Germinal center (tissue), 1 donor: ENCODE data around the gene CCDC88B.

Source experiments
- DNase-seq: peaks from one replicate; pipeline ENCODE4 v3.0.0; 2012; ENCODE audit warnings: mixed read lengths, low spot score

The CCDC88B gene

GRCh38 chr11:64362339-64362738, 22.3 kb downstream of the CCDC88B start:
- no peak for DNase-seq

GRCh38 chr11:64364435-64364834, 24.4 kb downstream of the CCDC88B start:
- DNase-seq: no peak

GRCh38 chr11:64364911-64365310, 24.9 kb downstream of the CCDC88B start:
- DNase-seq: no peak

- no peak for DNase-seq
Measured at GRCh38 chr11:64366751-64367150, 26.7 kb downstream of the CCDC88B start.

- DNase-seq: no peak
Measured at GRCh38 chr11:64367931-64368672, 28.1 kb downstream of the CCDC88B start.

- DNase-seq: no peak
Measured at GRCh38 chr11:64368673-64369074, 28.7 kb downstream of the CCDC88B start.

GRCh38 chr11:64369440-64370421, 29.7 kb downstream of the CCDC88B start:
- DNase-seq: no peak

- DNase-seq: no peak
Measured at GRCh38 chr11:64371201-64371600, 31.2 kb downstream of the CCDC88B start.

- no peak for DNase-seq
Measured at GRCh38 chr11:64372021-64372420, 32.0 kb downstream of the CCDC88B start.

- no peak for DNase-seq
Measured at GRCh38 chr11:64372802-64373597, 33.0 kb downstream of the CCDC88B start.

GRCh38 chr11:64373598-64373974, 33.6 kb downstream of the CCDC88B start:
- no peak for DNase-seq

- no peak for DNase-seq
Measured at GRCh38 chr11:64376071-64376470, 36.1 kb downstream of the CCDC88B start.

- no peak for DNase-seq
Measured at GRCh38 chr11:64378335-64378880, 38.4 kb downstream of the CCDC88B start.

GRCh38 chr11:64379160-64379559, 39.2 kb downstream of the CCDC88B start:
- no peak for DNase-seq

GRCh38 chr11:64379817-64380709, 40.1 kb downstream of the CCDC88B start:
- no peak for DNase-seq

GRCh38 chr11:64381350-64381749, 41.3 kb downstream of the CCDC88B start:
- DNase-seq: no peak

- no peak for DNase-seq
Measured at GRCh38 chr11:64382047-64382446, 42.0 kb downstream of the CCDC88B start.

- no peak for DNase-seq
Measured at GRCh38 chr11:64382586-64382985, 42.6 kb downstream of the CCDC88B start.

GRCh38 chr11:64383580-64383979, 43.6 kb downstream of the CCDC88B start:
- DNase-seq: no peak

- DNase-seq: no peak
Measured at GRCh38 chr11:64384028-64384737, 44.2 kb downstream of the CCDC88B start.
